GM12878 (cell line): Measurements from ENCODE around the gene GTPBP1.

Source experiments
- BACH1 ChIP-seq: fragments of 450-650 bp; IDR thresholded peaks from 2 replicates; pipeline ENCODE4 v1.6.1; 2017; ENCODE audit warnings: mild to moderate bottlenecking, borderline replicate concordance
- CHD2 ChIP-seq: IDR thresholded peaks from 2 replicates; pipeline ENCODE4 v1.6.1; 2011; ENCODE audit warnings: low read depth, low read length, improper control_type of control experiment, borderline replicate concordance
- CREM ChIP-seq: IDR thresholded peaks from 2 replicates; pipeline ENCODE4 v1.6.1; 2014; ENCODE audit warnings: antibody characterized with exemption, low read depth
- EZH2 ChIP-seq: IDR thresholded peaks from 2 replicates; pipeline ENCODE4 v1.6.1; 2012; ENCODE audit warnings: low read depth, mild to moderate bottlenecking, control low read depth, inconsistent platforms, low read length, borderline replicate concordance; ENCODE audit not compliant: control insufficient read depth
- FOXM1 ChIP-seq: IDR thresholded peaks from 2 replicates; pipeline ENCODE4 v1.6.1; 2012; ENCODE audit warnings: low read depth, mild to moderate bottlenecking, inconsistent platforms, low read length, moderate library complexity
- HCFC1 ChIP-seq: fragments of 150-350 bp; IDR thresholded peaks from 2 replicates; pipeline ENCODE4 v1.6.1; 2014; ENCODE audit warnings: low read length
- NBN ChIP-seq: fragments of 450-650 bp; IDR thresholded peaks from 2 replicates; pipeline ENCODE4 v1.6.1; 2016
- POLR2A ChIP-seq: IDR thresholded peaks from 2 replicates; pipeline ENCODE4 v1.6.1; 2011; ENCODE audit warnings: low read depth, mild to moderate bottlenecking, low read length
- RAD21 ChIP-seq: IDR thresholded peaks from 2 replicates; pipeline ENCODE4 v1.6.1; 2011; ENCODE audit warnings: mild to moderate bottlenecking, low read depth, low read length, moderate library complexity; ENCODE audit not compliant: insufficient read depth
- YBX1 ChIP-seq: fragments of 450-650 bp; IDR thresholded peaks from 2 replicates; pipeline ENCODE4 v1.6.1; 2016; ENCODE audit warnings: antibody characterized with exemption
- TF ChIP-seq, protein P1 (sequence below): fragments of 450-650 bp; IDR thresholded peaks from 2 replicates; pipeline ENCODE4 v1.6.1; 2017; ENCODE audit warnings: mild to moderate bottlenecking
- TF ChIP-seq, protein P2 (sequence below), 3 experiments: IDR thresholded peaks in 2 of 3; conservative IDR thresholded peaks in 1 of 3; 2 replicates each; pipeline ENCODE4 v1.5.1; 2011; ENCODE audit warnings: low read depth in 3 of 3, low read length in 3 of 3, mild to moderate bottlenecking in 3 of 3, control low read depth in 2 of 3, moderate library complexity in 2 of 3, inconsistent platforms in 1 of 3, mixed read lengths in 1 of 3; ENCODE audit not compliant: control insufficient read depth in 2 of 3, insufficient read depth in 1 of 3; ENCODE audit errors: extremely low read depth in 1 of 3
- TF ChIP-seq, protein P3 (sequence below): IDR thresholded peaks from 2 replicates; pipeline ENCODE4 v1.6.1; 2011; ENCODE audit warnings: borderline replicate concordance, low read depth, mild to moderate bottlenecking, moderate library complexity, low read length; ENCODE audit not compliant: insufficient read depth, poor library complexity, severe bottlenecking
- TF ChIP-seq, protein P4 (sequence below): fragments of 450-650 bp; IDR thresholded peaks from 2 replicates; pipeline ENCODE4 v1.6.1; 2014; ENCODE audit warnings: mild to moderate bottlenecking

DNA sequence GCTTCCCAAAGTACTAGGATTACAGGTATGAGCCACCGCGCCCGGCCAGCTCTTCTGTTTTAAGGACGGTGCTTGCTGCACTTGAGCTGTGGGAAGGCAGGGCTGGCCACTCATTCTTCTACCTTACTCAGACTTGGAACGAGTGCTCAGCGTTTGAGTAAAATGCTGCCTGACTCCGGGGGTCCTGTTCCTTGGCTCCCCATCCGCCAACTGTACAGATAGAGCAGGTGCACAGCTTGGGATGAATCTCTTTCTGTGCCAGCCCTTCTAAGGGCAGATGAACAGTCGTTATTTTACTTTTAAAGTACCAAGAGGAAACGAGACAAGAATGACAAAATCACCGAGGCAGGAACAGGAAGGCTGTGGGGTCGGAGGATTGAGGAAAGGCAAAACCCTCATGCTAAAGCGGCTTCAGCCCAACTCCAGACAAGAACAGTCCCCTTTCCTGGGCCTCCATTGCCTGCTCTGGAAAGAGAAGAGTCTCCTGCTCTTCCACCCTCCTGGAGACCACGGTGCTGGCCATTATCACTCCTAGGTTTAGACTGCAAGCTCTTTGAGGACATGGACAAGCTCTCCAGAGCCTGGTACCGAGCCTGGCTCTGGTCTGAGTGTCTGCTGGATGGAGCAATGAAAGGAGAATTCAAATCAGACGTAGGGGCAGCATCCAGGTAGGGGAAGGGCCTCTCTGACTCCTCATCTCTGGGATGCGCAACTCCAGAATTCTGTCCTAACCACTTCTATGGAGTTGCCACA, 51.1 kb downstream of the GTPBP1 start:
- TF ChIP-seq YBX1 (no peak), BACH1 (no peak), CHD2 (no peak), RAD21 (no peak), NBN (no peak), EZH2 (no peak), HCFC1 (no peak), FOXM1 (no peak), CREM (no peak), POLR2A (no peak)
- TF ChIP-seq, protein P1, sequence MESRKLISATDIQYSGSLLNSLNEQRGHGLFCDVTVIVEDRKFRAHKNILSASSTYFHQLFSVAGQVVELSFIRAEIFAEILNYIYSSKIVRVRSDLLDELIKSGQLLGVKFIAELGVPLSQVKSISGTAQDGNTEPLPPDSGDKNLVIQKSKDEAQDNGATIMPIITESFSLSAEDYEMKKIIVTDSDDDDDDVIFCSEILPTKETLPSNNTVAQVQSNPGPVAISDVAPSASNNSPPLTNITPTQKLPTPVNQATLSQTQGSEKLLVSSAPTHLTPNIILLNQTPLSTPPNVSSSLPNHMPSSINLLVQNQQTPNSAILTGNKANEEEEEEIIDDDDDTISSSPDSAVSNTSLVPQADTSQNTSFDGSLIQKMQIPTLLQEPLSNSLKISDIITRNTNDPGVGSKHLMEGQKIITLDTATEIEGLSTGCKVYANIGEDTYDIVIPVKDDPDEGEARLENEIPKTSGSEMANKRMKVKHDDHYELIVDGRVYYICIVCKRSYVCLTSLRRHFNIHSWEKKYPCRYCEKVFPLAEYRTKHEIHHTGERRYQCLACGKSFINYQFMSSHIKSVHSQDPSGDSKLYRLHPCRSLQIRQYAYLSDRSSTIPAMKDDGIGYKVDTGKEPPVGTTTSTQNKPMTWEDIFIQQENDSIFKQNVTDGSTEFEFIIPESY, result no peak
- TF ChIP-seq, protein P2, sequence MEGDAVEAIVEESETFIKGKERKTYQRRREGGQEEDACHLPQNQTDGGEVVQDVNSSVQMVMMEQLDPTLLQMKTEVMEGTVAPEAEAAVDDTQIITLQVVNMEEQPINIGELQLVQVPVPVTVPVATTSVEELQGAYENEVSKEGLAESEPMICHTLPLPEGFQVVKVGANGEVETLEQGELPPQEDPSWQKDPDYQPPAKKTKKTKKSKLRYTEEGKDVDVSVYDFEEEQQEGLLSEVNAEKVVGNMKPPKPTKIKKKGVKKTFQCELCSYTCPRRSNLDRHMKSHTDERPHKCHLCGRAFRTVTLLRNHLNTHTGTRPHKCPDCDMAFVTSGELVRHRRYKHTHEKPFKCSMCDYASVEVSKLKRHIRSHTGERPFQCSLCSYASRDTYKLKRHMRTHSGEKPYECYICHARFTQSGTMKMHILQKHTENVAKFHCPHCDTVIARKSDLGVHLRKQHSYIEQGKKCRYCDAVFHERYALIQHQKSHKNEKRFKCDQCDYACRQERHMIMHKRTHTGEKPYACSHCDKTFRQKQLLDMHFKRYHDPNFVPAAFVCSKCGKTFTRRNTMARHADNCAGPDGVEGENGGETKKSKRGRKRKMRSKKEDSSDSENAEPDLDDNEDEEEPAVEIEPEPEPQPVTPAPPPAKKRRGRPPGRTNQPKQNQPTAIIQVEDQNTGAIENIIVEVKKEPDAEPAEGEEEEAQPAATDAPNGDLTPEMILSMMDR (IDR thresholded peaks at IDR 0.05 in 2 of 3, conservative IDR thresholded peaks at IDR 0.05 in 1 of 3; ENCODE audit: control insufficient read depth in 2 of 3, extremely low read depth in 1 of 3, insufficient read depth in 1 of 3, low read depth in 3 of 3, low read length in 3 of 3), result no peak
- TF ChIP-seq, protein P3, sequence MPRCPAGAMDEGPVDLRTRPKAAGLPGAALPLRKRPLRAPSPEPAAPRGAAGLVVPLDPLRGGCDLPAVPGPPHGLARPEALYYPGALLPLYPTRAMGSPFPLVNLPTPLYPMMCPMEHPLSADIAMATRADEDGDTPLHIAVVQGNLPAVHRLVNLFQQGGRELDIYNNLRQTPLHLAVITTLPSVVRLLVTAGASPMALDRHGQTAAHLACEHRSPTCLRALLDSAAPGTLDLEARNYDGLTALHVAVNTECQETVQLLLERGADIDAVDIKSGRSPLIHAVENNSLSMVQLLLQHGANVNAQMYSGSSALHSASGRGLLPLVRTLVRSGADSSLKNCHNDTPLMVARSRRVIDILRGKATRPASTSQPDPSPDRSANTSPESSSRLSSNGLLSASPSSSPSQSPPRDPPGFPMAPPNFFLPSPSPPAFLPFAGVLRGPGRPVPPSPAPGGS, result no peak
- TF ChIP-seq, protein P4, sequence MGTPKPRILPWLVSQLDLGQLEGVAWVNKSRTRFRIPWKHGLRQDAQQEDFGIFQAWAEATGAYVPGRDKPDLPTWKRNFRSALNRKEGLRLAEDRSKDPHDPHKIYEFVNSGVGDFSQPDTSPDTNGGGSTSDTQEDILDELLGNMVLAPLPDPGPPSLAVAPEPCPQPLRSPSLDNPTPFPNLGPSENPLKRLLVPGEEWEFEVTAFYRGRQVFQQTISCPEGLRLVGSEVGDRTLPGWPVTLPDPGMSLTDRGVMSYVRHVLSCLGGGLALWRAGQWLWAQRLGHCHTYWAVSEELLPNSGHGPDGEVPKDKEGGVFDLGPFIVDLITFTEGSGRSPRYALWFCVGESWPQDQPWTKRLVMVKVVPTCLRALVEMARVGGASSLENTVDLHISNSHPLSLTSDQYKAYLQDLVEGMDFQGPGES, result no peak
